H9 (cell line): ENCODE results near the gene ABHD1. TPM values are rescaled to one million over a fixed set of nuclear protein-coding genes. Genes with fewer than 3 reads are reported as not detected.

Source experiments
- DNase-seq: peaks from one replicate; pipeline ENCODE4 v3.0.0-alpha.2; 2017
- H2AFZ ChIP-seq: one replicate; pipeline ENCODE4 v1.6.1; 2013; ENCODE audit warnings: mild to moderate bottlenecking, low read length, control low read depth, moderate library complexity
- H2AK5ac ChIP-seq: 2 replicates; pipeline ENCODE4 v1.6.1; 2013; ENCODE audit warnings: low read length, control low read depth, mixed read lengths; ENCODE audit not compliant: insufficient read length
- H2BK120ac ChIP-seq: one replicate; pipeline ENCODE4 v1.6.1; 2013; ENCODE audit warnings: low read depth, mild to moderate bottlenecking, low read length, control low read depth, inconsistent platforms; ENCODE audit not compliant: poor library complexity, severe bottlenecking
- H2BK12ac ChIP-seq: 2 replicates; pipeline ENCODE4 v1.6.1; 2013; ENCODE audit warnings: low read length, control low read depth, mixed read lengths, low read depth; ENCODE audit not compliant: insufficient read length
- H2BK15ac ChIP-seq: 2 replicates; pipeline ENCODE4 v1.6.1; 2013; ENCODE audit warnings: low read depth, low read length, control low read depth
- H2BK20ac ChIP-seq: one replicate; pipeline ENCODE4 v1.6.1; 2013; ENCODE audit warnings: low read depth, mild to moderate bottlenecking, low read length, control low read depth, inconsistent platforms; ENCODE audit not compliant: poor library complexity, severe bottlenecking
- H2BK5ac ChIP-seq: 2 replicates; pipeline ENCODE4 v1.6.1; 2013; ENCODE audit warnings: low read length, control low read depth, mixed read lengths; ENCODE audit not compliant: insufficient read length
- H3K14ac ChIP-seq: 2 replicates; pipeline ENCODE4 v1.6.1; 2013; ENCODE audit warnings: low read length, control low read depth; ENCODE audit not compliant: insufficient read depth
- H3K18ac ChIP-seq: 2 replicates; pipeline ENCODE4 v1.6.1; 2013; ENCODE audit warnings: low read depth, mild to moderate bottlenecking, mixed read lengths, low read length, control low read depth; ENCODE audit not compliant: insufficient read length
- H3K23ac ChIP-seq: 2 replicates; pipeline ENCODE4 v1.6.1; 2013; ENCODE audit warnings: low read length, control low read depth, mixed read lengths, low read depth; ENCODE audit not compliant: insufficient read length
- H3K23me2 ChIP-seq: 2 replicates; pipeline ENCODE4 v1.6.1; 2013; ENCODE audit warnings: low read depth, mild to moderate bottlenecking, mixed read lengths, low read length, control low read depth; ENCODE audit not compliant: insufficient read length, poor library complexity, severe bottlenecking
- H3K27ac ChIP-seq: 2 replicates; pipeline ENCODE4 v1.5.1; 2013; ENCODE audit warnings: low read length, control low read depth, mixed read lengths, low read depth; ENCODE audit not compliant: insufficient read length
- H3K27me3 ChIP-seq: 2 replicates; pipeline ENCODE4 v1.6.1; 2013; ENCODE audit warnings: low read length, control low read depth, inconsistent platforms; ENCODE audit not compliant: insufficient read depth
- H3K4ac ChIP-seq: 2 replicates; pipeline ENCODE4 v1.6.1; 2013; ENCODE audit warnings: low read depth, mild to moderate bottlenecking, control low read depth, inconsistent platforms, low read length, moderate library complexity
- H3K4me1 ChIP-seq: 2 replicates; pipeline ENCODE4 v1.6.1; 2013; ENCODE audit warnings: low read length, control low read depth, inconsistent platforms; ENCODE audit not compliant: insufficient read depth
- H3K4me2 ChIP-seq: 2 replicates; pipeline ENCODE4 v1.6.1; 2013; ENCODE audit warnings: low read length, control low read depth, mixed read lengths; ENCODE audit not compliant: insufficient read length, insufficient read depth
- H3K56ac ChIP-seq: 2 replicates; pipeline ENCODE4 v1.6.1; 2013; ENCODE audit warnings: low read depth, mild to moderate bottlenecking, mixed read lengths, low read length, control low read depth; ENCODE audit not compliant: insufficient read length
- H3K79me1 ChIP-seq: 2 replicates; pipeline ENCODE4 v1.6.1; 2013; ENCODE audit warnings: low read depth, mild to moderate bottlenecking, moderate library complexity, low read length, control low read depth, inconsistent platforms; ENCODE audit not compliant: insufficient read depth, poor library complexity, severe bottlenecking
- H3K79me2 ChIP-seq: 2 replicates; pipeline ENCODE4 v1.6.1; 2013; ENCODE audit warnings: low read length, control low read depth, inconsistent platforms; ENCODE audit not compliant: insufficient read depth
- H3K9ac ChIP-seq: 2 replicates; pipeline ENCODE4 v1.6.1; 2013; ENCODE audit warnings: low read length, control low read depth, mixed read lengths; ENCODE audit not compliant: insufficient read length; ENCODE audit errors: extremely low read depth
- H3K9me3 ChIP-seq: one replicate; pipeline ENCODE4 v1.6.1; 2013; ENCODE audit warnings: low read depth, low read length, inconsistent platforms; ENCODE audit not compliant: control insufficient read depth
- H3T11ph ChIP-seq: one replicate; pipeline ENCODE4 v1.6.1; 2013; ENCODE audit warnings: mild to moderate bottlenecking, low read length, control low read depth, inconsistent platforms
- H4K20me1 ChIP-seq: one replicate; pipeline ENCODE4 v1.6.1; 2013; ENCODE audit not compliant: control insufficient read depth, insufficient read length, insufficient read depth
- H4K5ac ChIP-seq: 2 replicates; pipeline ENCODE4 v1.6.1; 2013; ENCODE audit warnings: low read depth, mild to moderate bottlenecking, mixed read lengths, low read length, control low read depth; ENCODE audit not compliant: insufficient read length
- H4K8ac ChIP-seq: replicated peaks from 2 replicates; pipeline ENCODE4 v1.6.1; 2013; ENCODE audit warnings: low read length, control low read depth, mixed read lengths, low read depth; ENCODE audit not compliant: insufficient read length
- H4K91ac ChIP-seq: 2 replicates; pipeline ENCODE4 v1.6.1; 2013; ENCODE audit warnings: low read depth, mild to moderate bottlenecking, moderate library complexity, mixed read lengths, low read length, control low read depth; ENCODE audit not compliant: insufficient read length
- H3K27ac Mint-ChIP-seq, 3 experiments: 2 replicates in 2 of 3; 3 replicates in 1 of 3; pipeline ENCODE4 v1.8.0; 2020 to 2021; ENCODE audit warnings: mixed read lengths in 3 of 3, mild to moderate bottlenecking in 1 of 3, moderate library complexity in 1 of 3
- H3K27me3 Mint-ChIP-seq: 2 replicates; pipeline ENCODE4 v1.8.0; 2021; ENCODE audit warnings: low read depth, mild to moderate bottlenecking, moderate library complexity, mixed read lengths
- H3K36me3 Mint-ChIP-seq, 3 experiments: 2 replicates in 2 of 3; 3 replicates in 1 of 3; pipeline ENCODE4 v1.8.0; 2020 to 2021; ENCODE audit warnings: low read depth in 3 of 3, mixed read lengths in 3 of 3; ENCODE audit not compliant: insufficient read depth in 1 of 3
- H3K4me1 Mint-ChIP-seq, 2 experiments: 2 replicates each; pipeline ENCODE4 v1.8.0; 2020; ENCODE audit warnings: mixed read lengths in 2 of 2
- H3K4me3 Mint-ChIP-seq, 2 experiments: 2 replicates in 1 of 2; 3 replicates in 1 of 2; pipeline ENCODE4 v1.8.0; 2020 to 2021; ENCODE audit warnings: mild to moderate bottlenecking in 2 of 2, mixed read lengths in 2 of 2, moderate library complexity in 1 of 2
- H3K9me3 Mint-ChIP-seq, 2 experiments: 2 replicates in 1 of 2; 3 replicates in 1 of 2; pipeline ENCODE4 v1.8.0; 2020; ENCODE audit warnings: mild to moderate bottlenecking in 2 of 2, mixed read lengths in 2 of 2, moderate library complexity in 1 of 2
- CTCF ChIP-seq: fragments of 200-600 bp; sonication (generic); conservative IDR thresholded peaks from 3 replicates; pipeline ENCODE4 v1.8.0; 2021; ENCODE audit warnings: antibody characterized with exemption, mild to moderate bottlenecking
- WGBS: extraction: QIAGEN DNeasy Blood & Tissue Kit; methylation state at CpG from one replicate; pipeline ENCODE4 v1.1.7; 2013; ENCODE audit warnings: missing lambda C conversion rate, low lambda C conversion rate, mixed read lengths; ENCODE audit not compliant: insufficient read length; ENCODE audit errors: extremely low coverage; 5-methylcytosine and 5-hydroxymethylcytosine counted together
- total RNA-seq: library from RNA; stranded (reverse); gene quantifications from 2 replicates; pipeline ENCODE4 v1.2.1, GENCODE V29; 2021

The ABHD1 gene
- total RNA-seq, 1 experiment from 2014 or later: 0.31 TPM

- no peak overlapping the region for H4K8ac ChIP-seq
- TF ChIP-seq CTCF: no peak
- H4K91ac ChIP-seq: no peak overlapping the region
- no peaks in the 10 kb centered on the region for H3K27me3 ChIP-seq
- no peak overlapping the region for H3K18ac ChIP-seq
- no peak overlapping the region for H3K4me2 ChIP-seq
- no peaks in the 10 kb centered on the region for H3K9me3 ChIP-seq
- H3K4me3 Mint-ChIP-seq: no peak overlapping the region
- no peak for DNase-seq
- peaks cover 0 to 5% of the 10 kb centered on the region in 2 experiments; a peak in 2 of 4 replicates for H3K4me1 Mint-ChIP-seq
- H3K9me3 Mint-ChIP-seq: no peaks in the 10 kb centered on the region
- no peak overlapping the region for H3K56ac ChIP-seq
- no peaks in the 10 kb centered on the region for H3K4me1 ChIP-seq
- H3K9ac ChIP-seq: no peak overlapping the region
- H2BK12ac ChIP-seq: no peak overlapping the region
- no peak overlapping the region for H3K27ac ChIP-seq
- no peaks in the 10 kb centered on the region; a peak in 1 of 7 replicates for H3K36me3 Mint-ChIP-seq
- H3K79me2 ChIP-seq: no peaks in the 10 kb centered on the region
- no peak overlapping the region for H2AFZ ChIP-seq
- H2BK5ac ChIP-seq: no peak overlapping the region
- H2BK120ac ChIP-seq: no peak overlapping the region
- H3K27ac Mint-ChIP-seq: no peak overlapping the region
- no CpG with 5 or more reads among the region's 3 CpGs for WGBS
- H3T11ph ChIP-seq: no peak overlapping the region
- H2AK5ac ChIP-seq: no peak overlapping the region
- no peak overlapping the region for H3K14ac ChIP-seq
- no peaks in the 10 kb centered on the region for H4K20me1 ChIP-seq
- H2BK15ac ChIP-seq: no peak overlapping the region
- no peak overlapping the region for H4K5ac ChIP-seq
- peaks cover 15% of the 10 kb centered on the region for H3K27me3 Mint-ChIP-seq
- no peak overlapping the region for H3K23ac ChIP-seq
- H2BK20ac ChIP-seq: no peak overlapping the region
- no peaks in the 10 kb centered on the region for H3K23me2 ChIP-seq
- no peak overlapping the region for H3K4ac ChIP-seq
- H3K79me1 ChIP-seq: no peaks in the 10 kb centered on the region
These were observed 17.6 kb upstream of the ABHD1 start for GRCh38 chr2:27105981-27106380.
